Fibroblast of lung (primary cell): Measurements from ENCODE around the gene KLHL1. TPM values are rescaled to one million over a fixed set of nuclear protein-coding genes. Genes with fewer than 3 reads are reported as not detected.

Experiments used
- DNase-seq, 2 donors: peaks; one replicate each; pipeline versions ENCODE4 v3.0.0 to v3.0.0-alpha.2; 2010; ENCODE audit warnings: low read depth in 2 of 2
- H2AFZ ChIP-seq: 2 replicates; pipeline ENCODE4 v1.5.1; 2012; ENCODE audit warnings: low read length, control low read depth, inconsistent platforms
- H3K27ac ChIP-seq: 2 replicates; pipeline ENCODE4 v1.5.1; 2011; ENCODE audit warnings: low read length, control low read depth; ENCODE audit not compliant: insufficient read depth
- H3K27me3 ChIP-seq: 2 replicates; pipeline ENCODE4 v1.5.1; 2011; ENCODE audit warnings: mild to moderate bottlenecking, low read length; ENCODE audit not compliant: control insufficient read depth, insufficient read depth
- H3K36me3 ChIP-seq: 2 replicates; pipeline ENCODE4 v1.5.1; 2011; ENCODE audit warnings: low read length; ENCODE audit not compliant: control insufficient read depth, insufficient read depth
- H3K4me1 ChIP-seq: 2 replicates; pipeline ENCODE4 v1.5.1; 2011; ENCODE audit warnings: low read length; ENCODE audit not compliant: control insufficient read depth, insufficient read depth; ENCODE audit errors: extremely low read depth
- H3K4me2 ChIP-seq: 2 replicates; pipeline ENCODE4 v1.5.1; 2011; ENCODE audit warnings: low read length, control low read depth; ENCODE audit not compliant: insufficient read depth; ENCODE audit errors: extremely low read depth
- H3K4me3 ChIP-seq, 4 experiments: fragments of 200-600 bp in 1 of 4; sonication (generic) in 1 of 4; replicated peaks in 1 of 4; 2 replicates each; pipeline ENCODE4 v1.5.1; 2011 to 2016; ENCODE audit warnings: low read length in 4 of 4, low read depth in 3 of 4, mild to moderate bottlenecking in 3 of 4, control low read depth in 2 of 4, inconsistent platforms in 1 of 4, mixed read lengths in 1 of 4; ENCODE audit not compliant: insufficient read depth in 1 of 4; ENCODE audit errors: control extremely low read depth in 1 of 4
- H3K79me2 ChIP-seq: 2 replicates; pipeline ENCODE4 v1.5.1; 2012; ENCODE audit warnings: mild to moderate bottlenecking, low read length, inconsistent platforms; ENCODE audit not compliant: control insufficient read depth, insufficient read depth
- H3K9ac ChIP-seq: 2 replicates; pipeline ENCODE4 v1.5.1; 2011; ENCODE audit warnings: mild to moderate bottlenecking, low read length, control low read depth; ENCODE audit not compliant: insufficient read depth
- H3K9me3 ChIP-seq: 2 replicates; pipeline ENCODE4 v1.5.1; 2012; ENCODE audit warnings: low read depth, low read length; ENCODE audit not compliant: control insufficient read depth, insufficient read depth
- H4K20me1 ChIP-seq: 2 replicates; pipeline ENCODE4 v1.5.1; 2011; ENCODE audit warnings: low read length; ENCODE audit not compliant: control insufficient read depth, insufficient read depth; ENCODE audit errors: extremely low read depth
- EZH2 ChIP-seq: IDR thresholded peaks from 2 replicates; pipeline ENCODE4 v1.5.1; 2012; ENCODE audit warnings: low read length, control low read depth, mild to moderate bottlenecking; ENCODE audit errors: missing control alignments
- polyA plus RNA-seq, 2 donors: library from polyadenylated mRNA; depleted of rRNA in 1 of 2; stranded (reverse) in 1 of 2; unstranded in 1 of 2; fragments of >200 nt; gene quantifications; 2 replicates each; pipeline ENCODE4 v1.2.1, GENCODE V29; 2011 to 2012; ENCODE audit warnings: missing spikeins in 1 of 2
- total RNA-seq: library from RNA; depleted of rRNA; stranded (reverse); fragments of >200 nt; gene quantifications from 2 replicates; pipeline ENCODE4 v1.2.1, GENCODE V29; 2014
- TF ChIP-seq, protein P1 (sequence below), 2 donors: IDR thresholded peaks in 1 of 2; conservative IDR thresholded peaks in 1 of 2; 1 replicate in 1 of 2; 2 replicates in 1 of 2; pipeline ENCODE4 v1.5.1; 2011 to 2012; ENCODE audit warnings: low read length in 2 of 2, control low read depth in 1 of 2, inconsistent platforms in 1 of 2, low read depth in 1 of 2, mild to moderate bottlenecking in 1 of 2

Gene KLHL1
- total and polyA plus RNA-seq, 2 donors (not counting 1 experiment from before 2014, with no cell fraction given), result not detected

DNA sequence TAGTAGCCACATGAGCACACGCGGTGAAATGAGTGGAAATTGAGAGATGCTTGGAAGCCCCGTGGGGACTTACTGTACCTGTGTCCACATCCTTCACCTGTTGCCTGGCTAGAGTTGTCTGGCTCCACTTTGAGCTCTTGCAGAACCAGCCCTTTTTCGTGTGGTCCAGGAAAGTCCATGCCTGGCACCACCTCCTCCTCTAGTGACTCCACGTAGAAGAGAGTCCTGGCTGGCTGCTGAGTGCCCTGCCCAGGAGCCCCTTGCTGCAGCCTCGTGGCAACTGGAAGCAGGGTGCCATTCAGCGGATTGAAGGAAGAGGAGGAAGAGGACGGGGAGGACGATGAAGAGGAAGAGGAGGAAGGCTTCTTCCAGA is 1.1 kb downstream of the KLHL1 start:
- TF ChIP-seq, protein P1, sequence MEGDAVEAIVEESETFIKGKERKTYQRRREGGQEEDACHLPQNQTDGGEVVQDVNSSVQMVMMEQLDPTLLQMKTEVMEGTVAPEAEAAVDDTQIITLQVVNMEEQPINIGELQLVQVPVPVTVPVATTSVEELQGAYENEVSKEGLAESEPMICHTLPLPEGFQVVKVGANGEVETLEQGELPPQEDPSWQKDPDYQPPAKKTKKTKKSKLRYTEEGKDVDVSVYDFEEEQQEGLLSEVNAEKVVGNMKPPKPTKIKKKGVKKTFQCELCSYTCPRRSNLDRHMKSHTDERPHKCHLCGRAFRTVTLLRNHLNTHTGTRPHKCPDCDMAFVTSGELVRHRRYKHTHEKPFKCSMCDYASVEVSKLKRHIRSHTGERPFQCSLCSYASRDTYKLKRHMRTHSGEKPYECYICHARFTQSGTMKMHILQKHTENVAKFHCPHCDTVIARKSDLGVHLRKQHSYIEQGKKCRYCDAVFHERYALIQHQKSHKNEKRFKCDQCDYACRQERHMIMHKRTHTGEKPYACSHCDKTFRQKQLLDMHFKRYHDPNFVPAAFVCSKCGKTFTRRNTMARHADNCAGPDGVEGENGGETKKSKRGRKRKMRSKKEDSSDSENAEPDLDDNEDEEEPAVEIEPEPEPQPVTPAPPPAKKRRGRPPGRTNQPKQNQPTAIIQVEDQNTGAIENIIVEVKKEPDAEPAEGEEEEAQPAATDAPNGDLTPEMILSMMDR (conservative IDR thresholded peaks at IDR 0.05 in 1 of 2, IDR thresholded peaks at IDR 0.05 in 1 of 2; ENCODE audit: low read depth in 1 of 2, low read length in 2 of 2), result no peak
- H3K9me3 ChIP-seq, result no peaks in the 10 kb centered on the region

DNA sequence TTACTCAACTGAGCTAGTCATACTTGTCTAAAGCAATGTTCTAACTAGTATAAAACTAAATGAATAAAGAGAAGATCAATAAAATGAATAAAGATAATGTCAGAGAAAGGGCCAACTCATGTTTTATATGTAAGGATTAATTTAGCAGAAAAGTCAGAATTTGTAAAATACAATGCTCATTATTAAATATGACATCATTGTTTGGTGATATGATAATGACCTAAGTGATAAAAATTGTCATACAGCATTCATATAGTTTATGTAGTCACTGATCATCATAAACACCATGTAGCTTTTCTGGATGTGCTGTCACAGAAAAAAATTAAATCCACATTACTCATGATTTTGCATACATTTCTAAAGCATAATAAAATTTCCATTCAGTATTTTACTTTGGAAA is 3.8 kb downstream of the KLHL1 start:
- TF ChIP-seq EZH2, result no peak
- TF ChIP-seq, protein P1 (conservative IDR thresholded peaks at IDR 0.05 in 1 of 2, IDR thresholded peaks at IDR 0.05 in 1 of 2; ENCODE audit: low read depth in 1 of 2, low read length in 2 of 2), result no peak
- H3K27ac ChIP-seq, result no peak overlapping the region
- H3K4me2 ChIP-seq, result no peak overlapping the region
- H2AFZ ChIP-seq, result no peak overlapping the region
- no peak overlapping the region for H3K9ac ChIP-seq
- no peak for DNase-seq
- H3K36me3 ChIP-seq, result no peaks in the 10 kb centered on the region
- no peaks in the 10 kb centered on the region for H3K27me3 ChIP-seq
- no peaks in the 10 kb centered on the region for H3K79me2 ChIP-seq
- no peaks in the 10 kb centered on the region for H3K9me3 ChIP-seq
- no peaks in the 10 kb centered on the region for H4K20me1 ChIP-seq
- H3K4me3 ChIP-seq, result no peak overlapping the region
- H3K4me1 ChIP-seq, result no peaks in the 10 kb centered on the region

More for the DNA sequence above, 1.1 kb downstream of the KLHL1 start:
- Histone ChIP-seq H2AFZ (no peak overlapping the region), H3K36me3 (no peaks in the 10 kb centered on the region), H3K27ac (no peak overlapping the region), H3K4me2 (no peak overlapping the region), H3K27me3 (no peaks in the 10 kb centered on the region), H3K4me3 (no peak overlapping the region), H3K4me1 (no peaks in the 10 kb centered on the region), H4K20me1 (no peaks in the 10 kb centered on the region), H3K9ac (no peak overlapping the region), H3K79me2 (no peaks in the 10 kb centered on the region)
- no peak for DNase-seq

DNA sequence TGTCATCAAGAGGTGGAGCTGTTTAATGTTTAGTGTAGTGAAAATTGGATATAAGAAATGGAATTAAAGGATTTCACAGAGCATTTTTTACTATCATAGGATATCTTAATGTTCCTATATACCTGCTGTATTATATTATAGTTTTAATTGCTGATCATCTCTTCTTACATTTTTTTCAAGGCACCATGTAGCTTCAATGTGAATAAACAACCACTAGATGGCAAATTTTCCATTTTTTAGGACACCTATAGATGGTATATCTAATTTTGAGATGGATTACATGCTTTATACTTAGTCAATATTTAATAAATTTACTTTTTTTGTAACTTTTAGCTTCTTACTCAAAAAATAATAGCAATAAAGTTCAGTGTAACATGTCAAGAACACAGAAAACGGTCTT is 9.6 kb downstream of the KLHL1 start:
- no peak overlapping the region for H2AFZ ChIP-seq
- DNase-seq, result peak in 1 of 2 donors; percentile 3
- no peaks in the 10 kb centered on the region for H3K9me3 ChIP-seq
- no peak overlapping the region for H3K4me3 ChIP-seq
- TF ChIP-seq EZH2, result no peak
- TF ChIP-seq, protein P1 (conservative IDR thresholded peaks at IDR 0.05 in 1 of 2, IDR thresholded peaks at IDR 0.05 in 1 of 2; ENCODE audit: low read depth in 1 of 2, low read length in 2 of 2), result peak in 1 of 2 donors; percentile 11
- H4K20me1 ChIP-seq, result no peaks in the 10 kb centered on the region
- no peaks in the 10 kb centered on the region for H3K4me1 ChIP-seq
- no peaks in the 10 kb centered on the region for H3K79me2 ChIP-seq
- no peak overlapping the region for H3K4me2 ChIP-seq
- H3K27me3 ChIP-seq, result no peaks in the 10 kb centered on the region
- H3K9ac ChIP-seq, result no peak overlapping the region
- no peak overlapping the region for H3K27ac ChIP-seq
- H3K36me3 ChIP-seq, result no peaks in the 10 kb centered on the region
